MV-4-11 (cell line): ENCODE results near the gene MRPL38.
"Not testable (repeated sequence)": the region's sequence is repeated elsewhere in the genome, so short reads cannot be mapped to it uniquely, and the experiment has no call there.

Source experiments
- DNase-seq: peaks from one replicate; lab custom pipeline; 2025; lab: John Stamatoyannopoulos, UW

Gene MRPL38

DNA sequence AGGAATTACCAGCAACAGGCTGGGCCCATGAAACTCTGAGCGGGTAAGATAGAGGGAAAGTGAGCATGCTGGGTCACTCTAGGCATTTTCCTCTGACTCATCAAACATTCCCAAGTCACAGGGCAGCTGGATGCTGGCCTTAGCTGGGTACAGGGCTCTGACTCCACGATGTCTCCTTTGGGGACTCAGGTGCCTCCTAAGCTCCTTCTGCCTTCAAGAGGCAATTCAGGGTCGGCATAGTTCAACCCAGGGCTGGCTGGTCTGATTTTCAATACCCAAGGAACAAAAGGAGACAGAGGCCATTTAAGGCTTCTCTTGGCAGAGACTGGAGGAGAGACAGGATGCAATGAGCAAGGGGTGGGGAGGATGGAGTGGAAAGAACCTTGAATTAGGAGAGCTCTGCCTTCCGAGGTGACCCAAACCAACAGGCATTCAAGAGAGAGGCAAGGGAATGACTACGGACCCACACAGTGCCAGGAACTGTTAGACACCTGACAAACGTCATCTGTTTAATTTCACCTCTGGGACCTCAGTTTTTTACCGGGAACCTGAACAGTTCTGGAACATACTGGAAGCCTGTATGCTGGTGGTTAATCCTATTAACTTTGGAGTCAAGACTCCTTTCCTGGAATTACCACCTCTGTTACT lies 50.5 kb downstream of the MRPL38 start:
- DNase-seq = no peak

DNA sequence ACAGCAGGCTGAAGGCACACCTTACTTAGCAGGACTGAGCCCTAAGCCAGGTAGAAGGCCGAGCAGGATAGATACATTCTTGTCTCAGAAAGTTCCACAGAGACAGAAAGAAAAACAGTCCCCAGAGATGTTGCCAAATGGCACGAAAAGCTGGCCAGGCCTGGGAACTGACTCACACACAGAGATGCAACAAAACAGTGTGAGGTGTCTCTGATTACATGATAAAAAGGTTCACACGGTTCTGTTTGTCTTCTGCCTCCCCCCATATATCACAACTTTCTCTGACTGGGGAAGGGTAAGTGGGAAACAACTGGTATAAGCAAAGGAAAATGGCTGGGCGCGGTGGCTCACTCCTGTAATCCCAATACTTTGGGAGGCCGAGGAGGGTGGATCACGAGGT lies 51.3 kb downstream of the MRPL38 start:
- no peak for DNase-seq

- DNase-seq = not testable (repeated sequence)
These were observed 53.0 kb downstream of the MRPL38 start for GRCh38 chr17:75851693-75851991.

DNA sequence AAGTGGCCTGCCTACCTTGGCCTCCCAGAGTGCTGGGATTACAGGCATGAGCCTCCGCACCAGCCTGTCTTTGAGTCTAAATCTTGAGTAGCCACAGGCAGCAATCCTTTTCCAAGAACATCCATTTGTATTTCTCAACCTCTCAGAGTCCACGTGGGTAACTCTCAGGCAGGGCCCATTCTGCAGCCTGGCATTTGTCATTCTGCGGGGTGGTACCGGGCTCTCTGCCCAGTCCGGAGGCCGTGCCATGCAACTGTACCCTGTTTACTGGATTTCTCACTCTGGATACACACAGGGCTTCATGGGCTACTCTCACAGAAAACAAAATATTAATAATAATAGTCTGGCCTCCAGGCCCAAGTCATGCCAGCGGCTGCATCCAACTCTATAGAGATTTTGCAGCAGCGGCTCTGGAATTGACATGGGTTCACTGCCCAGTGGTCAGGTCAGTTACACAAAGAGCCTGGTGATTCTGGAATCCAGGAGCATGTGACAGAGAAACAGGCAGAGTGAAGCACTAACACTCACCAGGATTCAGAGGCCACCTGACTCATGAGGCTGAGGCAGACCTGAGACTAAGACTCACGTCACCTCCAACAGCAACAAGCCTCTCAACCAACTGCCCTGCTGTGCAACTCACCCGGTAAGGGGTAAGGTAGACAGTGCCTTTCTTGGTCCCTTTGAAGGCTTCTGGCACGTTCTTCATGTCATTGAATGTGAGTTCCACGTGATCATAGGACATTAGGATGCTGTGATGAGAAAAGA lies 53.6 kb downstream of the MRPL38 start:
- no peak for DNase-seq

DNA sequence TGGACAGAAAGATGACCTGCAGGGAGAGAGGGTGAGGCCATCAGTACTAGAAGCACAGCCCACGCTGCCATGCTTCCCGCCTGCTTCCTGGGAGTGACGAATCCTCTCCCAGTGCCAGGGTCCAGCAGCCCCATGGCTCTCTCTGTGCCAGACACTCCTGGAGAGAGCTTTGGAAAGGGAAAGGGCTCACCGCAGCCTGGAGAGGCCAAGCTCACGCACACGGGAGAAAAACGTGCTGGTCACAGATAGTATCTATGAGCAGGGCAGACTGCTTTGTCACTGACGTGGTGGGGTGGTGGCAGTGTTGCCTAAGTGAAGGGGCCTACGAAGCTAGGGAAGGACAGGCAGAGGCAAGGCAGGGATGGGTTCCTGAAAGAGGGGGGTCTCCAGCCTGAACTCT lies 55.0 kb downstream of the MRPL38 start:
- no peak for DNase-seq

DNA sequence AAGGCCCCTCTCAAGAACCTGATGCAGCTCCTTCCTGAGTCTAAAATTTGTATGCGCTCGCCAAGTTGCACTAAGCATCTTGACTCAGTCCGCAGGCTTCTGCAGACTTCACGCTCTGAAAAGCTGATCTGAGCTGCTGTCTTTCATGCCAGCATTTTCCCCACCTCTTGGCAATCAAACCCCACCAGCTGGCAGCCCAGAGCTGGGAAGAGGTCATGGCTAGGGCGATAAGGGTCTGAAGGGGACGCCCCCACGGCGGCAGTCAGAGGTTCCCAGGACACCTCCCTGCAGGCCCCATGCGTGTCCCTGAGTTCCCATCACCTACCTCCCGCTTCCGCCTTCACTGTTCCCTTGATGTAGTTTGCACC lies 55.4 kb downstream of the MRPL38 start:
- no peak for DNase-seq
